Thyroid gland (tissue), 4 donors: ENCODE results near the gene EDEM3.

ENCODE experiments used
- CTCF ChIP-seq, 6 experiments: fragments of 200-600 bp in 3 of 6; fragments of 450-650 bp in 3 of 6; sonication (generic) in 3 of 6; IDR thresholded peaks; one replicate each; pipeline ENCODE4 v1.5.1; 2016 to 2019; ENCODE audit warnings: antibody characterized with exemption in 6 of 6, mild to moderate bottlenecking in 2 of 6, inconsistent platforms in 1 of 6, moderate library complexity in 1 of 6
- POLR2A ChIP-seq, 2 donors: fragments of 450-650 bp; IDR thresholded peaks; one replicate each; pipeline ENCODE4 v1.6.1; 2017; ENCODE audit warnings: antibody characterized with exemption in 2 of 2, mild to moderate bottlenecking in 2 of 2, moderate library complexity in 1 of 2

DNA sequence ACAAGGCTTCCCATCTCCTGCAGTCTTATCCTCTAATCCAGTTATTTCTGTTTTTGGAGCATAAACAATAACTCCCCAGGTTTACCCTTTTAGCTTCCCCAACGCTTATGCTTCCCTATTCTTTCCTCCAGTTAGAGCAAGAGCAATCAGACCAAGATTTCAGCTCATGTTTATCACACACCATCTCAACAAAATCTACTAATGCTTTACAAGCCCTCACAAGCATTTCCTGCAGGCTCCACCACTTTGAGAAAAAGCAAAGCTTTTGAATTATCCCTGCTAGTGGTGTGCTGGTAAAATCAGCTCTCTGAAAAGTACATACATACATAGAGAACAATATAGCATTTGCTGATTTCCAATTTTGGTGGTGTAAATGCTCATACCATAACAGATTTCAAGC lies 92.9 kb downstream of the EDEM3 start:
- TF ChIP-seq POLR2A (IDR thresholded peaks at IDR 0.05) = no peak
- no peak for TF ChIP-seq CTCF (IDR thresholded peaks at IDR 0.05)
